IgD-negative memory B cell (primary cell): Measurements from ENCODE around the gene RBCK1. TPM values are rescaled to one million over a fixed set of nuclear protein-coding genes. Genes with fewer than 3 reads are reported as not detected.
"Not testable (repeated sequence)": the region's sequence is repeated elsewhere in the genome, so short reads cannot be mapped to it uniquely, and the experiment has no call there.

Experiments used
- H3K27ac Mint-ChIP-seq, 3 donors: one replicate each; pipeline ENCODE4 v1.8.0; 2020 to 2022; ENCODE audit warnings: mild to moderate bottlenecking in 3 of 3, mixed read lengths in 3 of 3, moderate library complexity in 1 of 3
- H3K27me3 Mint-ChIP-seq: one replicate; pipeline ENCODE4 v1.8.0; 2021; ENCODE audit warnings: mixed read lengths
- H3K36me3 Mint-ChIP-seq: one replicate; pipeline ENCODE4 v1.8.0; 2020; ENCODE audit warnings: mild to moderate bottlenecking, mixed read lengths
- H3K4me1 Mint-ChIP-seq, 3 donors: one replicate each; pipeline ENCODE4 v1.8.0; 2020 to 2022; ENCODE audit warnings: mixed read lengths in 3 of 3, mild to moderate bottlenecking in 1 of 3
- H3K4me3 Mint-ChIP-seq, 4 donors: one replicate each; pipeline ENCODE4 v1.8.0; 2020 to 2022; ENCODE audit warnings: mild to moderate bottlenecking in 4 of 4, mixed read lengths in 4 of 4, moderate library complexity in 3 of 4
- H3K9me3 Mint-ChIP-seq, 3 donors: one replicate each; pipeline ENCODE4 v1.8.0; 2020 to 2021; ENCODE audit warnings: mixed read lengths in 3 of 3, mild to moderate bottlenecking in 1 of 3
- polyA plus RNA-seq: library from polyadenylated mRNA; unstranded; fragments of 300-500 nt; fragmentation: Illumina TruSeq; gene quantifications from one replicate; pipeline ENCODE4 v1.2.3, GENCODE V29; 2021

RBCK1 gene
- polyA plus RNA-seq, 1 donor from 2014 or later = 107 TPM

DNA sequence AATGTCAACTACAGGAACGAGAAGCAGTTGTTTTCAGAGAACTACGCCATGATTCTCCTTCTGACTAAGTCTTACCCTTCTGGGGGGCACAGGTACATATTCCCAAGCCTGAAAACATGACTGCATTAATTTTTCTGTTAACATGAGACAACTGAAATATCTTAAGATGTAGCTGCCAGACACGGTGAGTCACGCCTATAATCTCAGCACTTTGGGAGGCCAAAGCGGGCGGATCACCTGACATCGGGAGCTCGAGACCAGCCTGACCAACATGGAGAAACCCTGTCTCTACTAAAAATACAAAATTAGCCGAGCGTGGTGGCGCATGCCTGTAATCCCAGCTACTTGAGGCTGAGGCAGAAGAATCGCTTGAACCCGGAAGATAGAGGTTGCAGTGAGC is 32.5 kb downstream of the RBCK1 start:
- Mint-ChIP-seq H3K27ac (no peak overlapping the region), H3K4me3 (no peak overlapping the region), H3K27me3 (no peaks in the 10 kb centered on the region), H3K9me3 (no peaks in the 10 kb centered on the region), H3K4me1 (peaks cover 26 to 34% (median 28%) of the 10 kb centered on the region in 3 donors), H3K36me3 (peaks cover 3% of the 10 kb centered on the region)

DNA sequence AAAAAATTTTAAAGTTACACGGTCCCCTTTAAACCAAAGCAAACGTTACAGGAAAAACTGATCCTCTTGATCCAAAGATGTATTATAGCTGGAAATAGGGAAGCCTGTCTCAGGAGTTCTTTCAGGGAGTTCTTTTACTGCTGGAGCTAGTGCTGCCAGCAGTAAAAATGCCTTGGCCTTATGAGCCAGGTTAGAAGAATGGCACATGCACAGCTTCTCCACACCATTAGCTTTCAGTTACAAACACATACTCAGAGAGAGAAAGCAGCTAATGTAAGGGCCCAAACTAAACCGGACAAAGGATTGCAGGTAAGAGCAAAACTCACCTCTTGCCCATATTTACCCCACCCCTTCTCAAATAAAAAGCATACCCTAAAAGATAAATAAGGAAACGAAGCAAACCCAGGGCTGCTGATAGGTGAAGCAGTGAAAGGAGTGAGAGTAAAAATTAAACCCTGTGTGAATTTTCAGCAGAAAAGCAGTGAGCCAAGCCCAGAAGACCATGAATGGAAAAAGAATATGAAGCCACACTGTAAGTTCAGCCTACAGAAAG is 35.2 kb downstream of the RBCK1 start:
- Mint-ChIP-seq H3K9me3 (no peaks in the 10 kb centered on the region), H3K4me1 (peaks cover 11 to 18% (median 16%) of the 10 kb centered on the region in 3 donors), H3K36me3 (peaks cover 3% of the 10 kb centered on the region), H3K4me3 (no peak overlapping the region), H3K27me3 (no peaks in the 10 kb centered on the region), H3K27ac (no peak overlapping the region)

DNA sequence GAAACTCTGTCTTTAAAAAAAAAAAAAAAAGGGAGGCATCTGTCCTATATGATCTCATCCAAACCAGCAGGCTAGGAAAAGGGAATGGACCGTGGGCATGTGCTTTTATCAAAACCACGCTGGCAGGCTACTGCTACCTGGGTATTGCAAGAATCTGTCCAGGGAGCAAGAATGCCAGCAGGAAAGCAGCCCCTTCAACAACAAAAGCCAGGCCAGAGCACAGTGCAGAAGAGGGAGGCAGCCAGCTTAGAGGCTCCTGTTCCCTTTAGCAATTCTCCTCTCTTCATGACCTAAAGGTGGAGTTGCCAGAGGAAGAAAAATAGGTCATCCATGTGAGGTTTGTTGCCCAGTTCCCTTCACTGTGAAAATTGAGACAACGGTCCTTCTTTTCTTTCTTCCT is 36.0 kb downstream of the RBCK1 start:
- Mint-ChIP-seq H3K4me3 (no peak overlapping the region), H3K27me3 (no peaks in the 10 kb centered on the region), H3K4me1 (peaks cover 3 to 11% (median 8%) of the 10 kb centered on the region in 3 donors), H3K9me3 (no peaks in the 10 kb centered on the region), H3K36me3 (peaks cover 3% of the 10 kb centered on the region), H3K27ac (no peak overlapping the region)

DNA sequence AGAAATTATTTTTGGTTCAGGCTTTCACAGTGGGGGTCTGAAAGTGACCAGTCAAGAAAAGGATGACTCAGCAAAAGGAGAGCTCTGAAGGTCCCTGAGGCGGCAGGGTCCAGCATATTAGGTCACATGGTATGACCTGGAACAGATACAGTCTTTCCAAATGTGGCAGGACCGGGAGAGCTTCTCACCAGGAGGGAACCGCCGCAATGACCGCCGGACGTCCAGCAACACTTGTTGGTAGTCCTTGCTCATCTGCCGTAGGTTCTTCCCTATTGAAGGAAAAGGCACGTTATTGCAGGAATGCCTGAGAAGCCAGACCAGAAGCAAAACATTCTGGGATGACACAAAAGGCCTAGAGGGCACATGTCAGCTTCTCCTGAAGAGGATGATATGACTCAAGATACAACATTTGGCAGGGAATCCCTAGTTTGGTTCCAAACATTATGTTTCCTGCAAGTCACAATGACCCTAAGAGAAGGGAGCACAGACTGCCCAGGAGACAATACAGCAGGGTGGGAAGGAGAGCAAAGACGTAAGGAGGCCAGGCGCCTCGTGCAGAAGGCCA is 36.8 kb downstream of the RBCK1 start:
- no peak overlapping the region for H3K27ac Mint-ChIP-seq
- H3K4me3 Mint-ChIP-seq = no peak overlapping the region
- peaks cover 3% of the 10 kb centered on the region for H3K36me3 Mint-ChIP-seq
- H3K4me1 Mint-ChIP-seq = peaks cover 2 to 5% (median 4%) of the 10 kb centered on the region in 3 donors
- H3K9me3 Mint-ChIP-seq = no peaks in the 10 kb centered on the region
- H3K27me3 Mint-ChIP-seq = no peaks in the 10 kb centered on the region

DNA sequence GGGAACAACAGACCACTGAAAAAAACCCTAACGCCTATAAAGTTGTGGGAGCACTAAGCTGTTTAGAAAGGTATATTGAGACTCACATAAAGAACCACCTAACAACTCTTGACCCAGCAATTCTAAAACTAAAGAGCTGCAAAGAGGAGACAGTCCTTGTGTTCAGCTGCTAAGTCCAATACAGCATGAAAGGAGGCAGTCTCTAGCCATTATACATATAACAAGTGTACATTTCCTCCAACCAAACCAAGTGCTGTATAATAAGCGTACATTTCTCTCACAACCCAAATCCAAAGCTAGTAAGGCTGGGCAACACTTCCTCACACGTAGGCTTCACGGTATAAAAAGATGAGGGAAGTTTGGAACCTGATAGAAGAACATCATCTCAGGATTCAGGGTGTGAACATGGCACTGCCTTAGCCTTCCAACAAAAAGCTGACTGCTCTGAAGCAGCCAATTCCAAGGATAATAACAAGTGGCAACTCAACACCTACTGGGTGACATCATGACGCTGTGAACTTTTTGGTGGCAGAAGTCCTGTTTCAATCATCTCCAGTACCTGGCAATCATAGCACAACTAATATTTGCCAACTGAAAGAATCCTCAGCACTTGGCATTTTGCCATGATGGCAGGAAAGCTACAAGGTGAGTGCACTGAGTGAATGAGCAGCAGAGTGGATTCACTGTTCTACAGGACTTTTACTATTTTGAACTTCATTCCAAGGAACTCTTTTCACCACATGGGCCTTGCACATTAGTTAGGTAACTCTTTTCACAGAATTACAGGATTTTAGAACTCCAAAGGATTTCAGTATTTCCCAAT is 37.6 kb downstream of the RBCK1 start:
- H3K36me3 Mint-ChIP-seq = peaks cover 3% of the 10 kb centered on the region
- H3K27ac Mint-ChIP-seq = peak overlapping the region in 1 of 3 donors; percentile 11
- H3K9me3 Mint-ChIP-seq = no peaks in the 10 kb centered on the region
- no peaks in the 10 kb centered on the region for H3K27me3 Mint-ChIP-seq
- peaks cover 2 to 5% (median 3%) of the 10 kb centered on the region in 3 donors for H3K4me1 Mint-ChIP-seq
- no peak overlapping the region for H3K4me3 Mint-ChIP-seq

DNA sequence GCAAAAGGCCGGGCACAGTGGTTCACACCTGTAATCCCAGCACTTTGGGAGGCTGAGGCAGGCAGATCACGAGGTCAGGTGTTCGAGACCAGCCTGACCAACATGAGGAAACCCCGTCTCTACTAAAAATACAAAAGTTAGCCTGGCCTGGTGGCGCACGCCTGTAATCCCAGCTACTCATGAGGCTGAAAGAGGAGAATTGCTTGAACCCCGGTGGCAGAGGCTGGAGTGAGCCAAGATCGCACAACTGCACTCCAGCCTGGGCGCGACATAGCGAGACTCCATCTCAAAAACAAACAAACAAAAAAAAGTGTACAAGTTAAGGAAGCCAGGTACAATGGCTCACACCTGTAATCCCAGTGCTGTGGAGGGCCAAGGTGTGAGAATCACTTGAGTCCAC is 43.9 kb downstream of the RBCK1 start:
- H3K27me3 Mint-ChIP-seq, H3K36me3 Mint-ChIP-seq, H3K4me1 Mint-ChIP-seq, H3K4me3 Mint-ChIP-seq, H3K9me3 Mint-ChIP-seq, H3K27ac Mint-ChIP-seq: not testable (repeated sequence)

DNA sequence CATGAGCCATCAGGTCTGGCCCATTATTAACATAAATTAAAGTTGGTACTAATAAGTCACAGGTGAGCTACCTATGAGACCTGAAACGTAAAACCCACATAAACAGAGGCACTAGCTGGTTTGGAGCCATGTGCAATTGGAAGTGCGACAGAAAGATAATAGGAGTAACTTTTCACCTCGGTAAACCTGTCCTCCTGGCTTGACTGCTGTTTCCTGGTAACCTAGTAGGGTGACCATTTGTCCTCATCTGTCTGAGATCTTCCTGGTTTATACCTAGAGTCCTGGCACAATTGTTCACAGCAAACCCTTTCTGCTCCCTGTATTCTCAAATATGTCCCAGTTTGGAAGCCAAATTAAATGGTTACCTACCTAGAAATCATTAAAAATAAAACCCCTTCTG is 46.9 kb downstream of the RBCK1 start:
- Mint-ChIP-seq H3K27me3 (no peaks in the 10 kb centered on the region), H3K4me3 (no peak overlapping the region), H3K4me1 (peaks cover 12 to 14% (median 13%) of the 10 kb centered on the region in 3 donors), H3K27ac (no peak overlapping the region), H3K9me3 (no peaks in the 10 kb centered on the region), H3K36me3 (peaks cover 3% of the 10 kb centered on the region)

DNA sequence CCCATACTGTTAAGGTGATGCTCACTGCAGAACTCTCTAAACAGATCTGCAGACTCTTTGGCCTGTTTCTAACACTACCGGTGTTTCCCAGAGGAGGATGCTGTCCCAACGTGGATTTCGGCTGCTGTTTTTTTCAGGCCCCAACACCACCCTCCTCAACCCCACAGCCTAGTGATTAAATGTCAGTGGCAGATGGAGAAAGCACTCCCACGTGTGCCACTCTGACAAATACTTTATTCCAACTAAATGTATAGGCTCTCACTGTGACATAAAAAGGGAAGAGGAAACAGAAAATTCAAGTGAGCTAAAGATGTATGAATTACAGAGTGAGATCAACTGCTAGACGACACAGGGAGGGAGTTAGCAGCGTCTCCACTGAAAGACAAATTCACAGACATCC is 50.7 kb downstream of the RBCK1 start:
- peaks cover 27 to 39% (median 31%) of the 10 kb centered on the region in 3 donors for H3K4me1 Mint-ChIP-seq
- H3K9me3 Mint-ChIP-seq = no peaks in the 10 kb centered on the region
- no peak overlapping the region for H3K27ac Mint-ChIP-seq
- H3K36me3 Mint-ChIP-seq = peaks cover 2% of the 10 kb centered on the region
- H3K27me3 Mint-ChIP-seq = no peaks in the 10 kb centered on the region
- peak overlapping the region in 1 of 4 donors; percentile 17 for H3K4me3 Mint-ChIP-seq

DNA sequence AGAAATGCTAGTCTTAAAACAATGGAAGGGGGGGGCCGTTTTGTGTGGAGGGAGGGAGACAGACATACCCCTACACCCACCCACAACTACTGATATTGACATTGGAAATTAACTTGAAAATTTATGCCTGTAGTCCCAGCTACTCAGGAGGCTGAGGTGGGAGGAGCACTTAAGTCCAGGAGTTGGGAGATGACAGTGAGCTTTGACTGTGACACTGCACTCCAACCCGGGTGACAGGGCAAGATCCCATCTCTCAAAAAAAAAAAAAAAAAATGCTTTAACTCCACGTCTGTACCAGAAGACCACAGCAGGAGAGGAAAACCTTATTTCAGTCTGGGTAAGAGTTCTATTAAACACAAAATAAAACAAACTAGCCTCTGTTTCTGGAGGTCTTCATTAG is 52.1 kb downstream of the RBCK1 start:
- H3K4me1 Mint-ChIP-seq = peaks cover 27 to 39% (median 30%) of the 10 kb centered on the region in 3 donors
- no peaks in the 10 kb centered on the region for H3K9me3 Mint-ChIP-seq
- H3K27ac Mint-ChIP-seq = peak overlapping the region in 1 of 3 donors; percentile 78
- H3K4me3 Mint-ChIP-seq = peak overlapping the region; percentile 16 to 96 (median 56)
- H3K36me3 Mint-ChIP-seq = peaks cover 2% of the 10 kb centered on the region
- H3K27me3 Mint-ChIP-seq = no peaks in the 10 kb centered on the region

DNA sequence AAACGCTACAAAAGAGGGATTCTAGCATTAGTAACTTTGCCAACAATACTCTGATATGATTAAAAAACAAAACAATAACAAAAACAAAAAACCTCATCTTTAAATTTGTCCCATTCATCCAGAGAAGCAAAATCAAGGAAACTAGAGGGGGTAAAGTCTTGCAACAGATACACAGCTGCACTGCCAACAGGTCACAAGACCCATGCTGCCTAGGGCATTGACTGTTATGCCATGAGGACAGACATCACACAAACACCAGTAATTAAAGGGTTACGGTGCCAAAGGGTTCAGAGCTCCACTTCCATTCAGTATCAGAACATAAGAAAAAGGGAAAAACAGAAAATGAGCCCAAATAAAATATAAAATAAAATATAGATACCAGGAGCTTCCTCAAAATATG is 52.6 kb downstream of the RBCK1 start:
- Mint-ChIP-seq H3K4me1 (peaks cover 27 to 39% (median 30%) of the 10 kb centered on the region in 3 donors), H3K27me3 (no peaks in the 10 kb centered on the region), H3K9me3 (no peaks in the 10 kb centered on the region), H3K27ac (peak overlapping the region in 1 of 3 donors; percentile 78), H3K36me3 (peaks cover 2% of the 10 kb centered on the region), H3K4me3 (peak overlapping the region in 2 of 4 donors; percentile 76 to 96)

DNA sequence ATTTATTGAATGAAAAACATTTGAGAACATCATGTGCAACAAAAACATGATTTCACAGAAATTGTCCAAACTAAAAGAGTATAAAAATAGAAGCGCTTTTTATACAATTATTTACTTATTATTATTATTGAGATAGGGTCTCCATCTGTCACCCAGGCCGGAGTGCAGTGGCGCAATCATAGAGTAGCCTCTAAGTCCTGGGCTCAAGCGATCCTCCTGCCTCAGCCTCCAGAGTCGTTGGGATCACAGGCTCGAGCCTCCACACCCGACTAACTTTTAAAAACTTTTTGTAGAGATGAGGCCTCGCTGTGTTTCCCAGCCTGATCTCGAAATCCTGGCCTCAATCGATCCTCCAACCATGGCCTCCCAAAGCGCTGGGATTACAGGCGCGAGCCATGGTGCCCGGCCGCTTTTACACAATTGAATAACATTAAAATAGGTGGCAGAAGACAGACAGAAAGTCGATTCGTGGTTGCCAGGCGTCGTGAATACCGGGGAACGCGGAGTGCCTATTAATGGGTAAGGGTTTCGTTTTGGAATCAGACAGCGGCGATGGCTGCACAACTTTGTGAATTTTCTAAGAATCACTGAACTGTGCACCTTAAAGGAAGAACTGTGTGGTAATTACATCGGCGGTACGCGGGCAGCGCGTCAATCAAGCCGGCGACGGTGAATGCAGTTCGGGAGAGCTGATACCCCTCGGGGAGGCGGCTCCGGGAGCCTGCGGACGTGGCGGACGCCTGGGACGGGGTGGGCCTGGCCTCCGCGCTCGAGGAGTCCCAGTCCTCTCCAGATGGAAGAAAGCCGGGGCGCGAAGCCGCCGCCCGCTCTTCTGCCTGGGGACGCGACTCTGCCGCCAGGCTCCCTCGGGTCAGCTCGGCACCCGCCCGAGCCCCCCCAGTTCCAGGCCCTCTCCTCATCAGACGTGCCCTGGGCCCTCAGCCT is 53.4 kb downstream of the RBCK1 start:
- Mint-ChIP-seq H3K27me3 (no peaks in the 10 kb centered on the region), H3K4me3 (peak overlapping the region; percentile 94 to 98 (median 96)), H3K27ac (peak overlapping the region; percentile 86 to 95 (median 93)), H3K36me3 (no peaks in the 10 kb centered on the region), H3K9me3 (no peaks in the 10 kb centered on the region), H3K4me1 (peaks cover 24 to 38% (median 27%) of the 10 kb centered on the region in 3 donors)

DNA sequence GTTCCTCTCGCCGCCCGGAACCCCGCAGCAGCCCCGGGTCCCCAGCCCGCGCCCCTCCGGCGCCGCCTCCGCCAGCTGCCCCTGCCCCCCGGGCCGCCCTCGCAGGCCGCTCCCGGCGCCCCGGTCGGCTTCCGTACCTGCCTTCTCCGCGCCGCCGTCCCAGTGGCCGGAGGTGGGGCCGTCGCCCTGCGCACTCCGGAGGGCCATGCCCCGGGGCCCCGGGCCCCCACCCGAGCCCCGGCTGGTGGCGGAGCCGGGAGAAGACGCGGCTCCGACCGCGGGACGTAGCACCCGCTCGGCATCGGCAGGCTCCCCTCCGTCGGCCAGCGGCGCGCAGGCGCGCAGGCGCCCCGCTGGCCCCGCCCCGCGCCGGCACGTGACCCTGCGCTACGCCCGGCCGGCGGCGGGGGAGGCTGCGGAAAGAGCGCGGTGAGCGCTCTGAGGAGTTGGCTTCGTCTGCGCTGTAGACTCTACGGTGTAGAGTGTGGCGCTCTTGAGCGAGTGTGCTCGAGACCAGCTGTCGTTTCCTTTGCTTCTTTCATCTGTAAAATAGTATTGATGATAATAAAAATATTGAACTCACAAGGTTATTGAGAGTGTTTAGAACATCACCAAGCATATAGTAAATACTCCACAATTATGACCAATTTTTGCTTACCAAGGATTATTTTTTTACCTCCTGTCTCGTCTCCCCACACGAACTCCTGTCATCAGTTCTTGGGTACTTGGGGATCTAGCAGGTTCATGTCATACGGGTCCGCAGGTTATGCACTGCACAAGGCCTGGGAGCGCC is 54.3 kb downstream of the RBCK1 start, which contains the start of gene TBC1D20:
Gene TBC1D20 (minus strand): TSS at position 335 of the 793 bp plus-strand sequence. CDS start 128 bp downstream, at position 207.
- Mint-ChIP-seq H3K4me3 (peak within 1 kb of the TSS; percentile 94 to 98 (median 96)), H3K9me3 (peaks cover 0 to 2% (median 0%) of the 10 kb centered on the region in 3 donors), H3K27ac (peak within 1 kb of the TSS; percentile 91 to 96 (median 93)), H3K27me3 (peaks cover 2% of the 10 kb centered on the region), H3K36me3 (no peaks in the 10 kb centered on the region), H3K4me1 (peaks cover 23 to 37% (median 27%) of the 10 kb centered on the region in 3 donors)

DNA sequence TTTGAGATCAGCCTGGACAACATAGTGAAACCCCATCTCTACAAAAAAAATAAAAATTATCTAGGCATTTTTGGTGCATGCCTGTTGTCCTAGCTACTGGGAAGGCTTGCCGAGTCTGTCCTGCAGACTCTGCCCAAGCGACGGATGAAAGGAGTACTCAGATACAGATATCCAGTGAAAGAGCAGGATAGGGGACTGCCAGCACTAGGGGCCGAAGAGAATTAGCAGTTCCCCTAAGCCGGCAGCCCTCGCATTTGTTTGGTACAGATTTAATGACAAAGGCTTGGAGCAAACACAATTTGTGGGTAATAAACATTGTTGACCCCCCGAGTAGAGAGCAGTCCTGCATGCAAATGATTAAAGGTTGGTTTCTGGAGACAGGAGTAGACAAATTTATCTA is 59.7 kb downstream of the RBCK1 start:
- H3K27ac Mint-ChIP-seq = no peak overlapping the region
- H3K36me3 Mint-ChIP-seq = no peaks in the 10 kb centered on the region
- peaks cover 4% of the 10 kb centered on the region for H3K27me3 Mint-ChIP-seq
- peaks cover 3 to 8% (median 6%) of the 10 kb centered on the region in 3 donors for H3K9me3 Mint-ChIP-seq
- peaks cover 6 to 11% (median 7%) of the 10 kb centered on the region in 3 donors for H3K4me1 Mint-ChIP-seq
- no peak overlapping the region for H3K4me3 Mint-ChIP-seq
